ENCODE results near the gene CD300E.

Gene CD300E

GRCh38 chr17:74565126-74565525, 58.4 kb downstream of the CD300E start:
- no peak for DNase-seq

GRCh38 chr17:74563358-74563757, 60.2 kb downstream of the CD300E start:
- no peak for DNase-seq

GRCh38 chr17:74561586-74561985, 62.0 kb downstream of the CD300E start:
- DNase-seq: peak; percentile 33

Data from MV-4-11 (cell line).